GM18511 (cell line): Measurements from ENCODE around the gene PLEK2.
A peak's percentile ranks its signal among the peaks of the same experiment; 100 is the strongest.
"Not testable (repeated sequence)": the region's sequence is repeated elsewhere in the genome, so short reads cannot be mapped to it uniquely, and the experiment has no call there.

Experiments
- ATAC-seq: cut with Tn5 transposase; IDR thresholded peaks from one replicate; pipeline ENCODE4 v1.9.1; 2021; ENCODE audit warnings: mild to moderate bottlenecking, moderate library complexity; ENCODE audit not compliant: unreplicated experiment

The PLEK2 gene

DNA sequence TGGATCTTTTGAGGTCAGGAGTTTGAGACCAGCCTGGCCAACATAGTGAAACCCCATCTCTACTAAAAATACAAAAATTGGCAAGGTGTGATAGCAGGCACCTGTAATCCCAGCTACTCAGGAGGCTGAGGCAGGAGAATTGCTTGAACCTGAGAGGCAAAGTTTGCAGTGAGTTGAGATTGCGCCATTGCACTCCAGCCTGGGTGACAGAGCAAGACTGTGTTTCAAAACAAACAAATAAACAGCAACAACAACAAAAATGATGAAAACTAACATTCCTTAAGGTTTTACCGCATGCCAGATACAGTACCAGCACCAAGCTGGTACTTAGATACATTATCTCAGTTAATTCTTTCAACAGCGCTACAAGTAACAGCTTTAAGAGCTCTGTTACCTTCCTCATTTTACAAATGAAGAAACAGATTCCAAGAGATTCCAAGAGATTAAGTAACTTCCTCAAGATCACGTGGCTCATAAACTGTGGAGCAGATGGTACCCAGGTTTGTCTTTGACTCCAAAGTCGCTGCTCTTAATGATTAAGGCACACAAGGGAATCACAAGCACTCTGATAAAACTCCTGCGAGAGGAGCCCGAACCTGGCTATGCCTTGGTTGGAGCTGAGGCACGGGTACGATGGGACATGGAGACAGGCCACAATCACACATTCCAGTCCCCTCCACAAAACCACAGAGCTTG lies 17.7 kb upstream of the PLEK2 start:
- ATAC-seq, result no peak

DNA sequence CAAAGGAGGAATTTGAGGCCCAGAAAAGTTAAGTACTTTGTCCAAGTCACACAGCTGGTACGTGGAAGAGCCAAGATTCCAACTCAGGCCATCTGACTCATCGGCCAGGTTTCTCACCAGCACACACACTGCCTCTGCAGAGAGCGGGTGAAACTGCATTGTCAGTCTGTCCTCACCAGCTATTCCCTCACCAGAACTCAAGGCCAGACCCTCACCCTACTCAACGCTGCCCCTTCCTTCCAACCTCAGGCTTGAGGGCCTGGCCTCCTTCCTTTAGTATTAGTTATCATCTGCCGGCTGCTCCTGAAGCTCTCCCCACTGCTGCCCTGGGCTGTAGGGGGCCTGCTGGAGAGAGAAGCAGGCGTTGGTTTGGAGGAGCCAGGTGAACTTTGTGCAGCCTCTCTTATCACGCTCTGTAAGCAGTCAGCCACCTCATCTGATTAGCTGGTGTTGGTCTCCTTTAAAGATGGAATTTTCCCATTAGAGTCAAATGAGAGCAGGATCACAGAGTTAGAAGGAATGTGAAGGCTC lies 16.6 kb upstream of the PLEK2 start:
- ATAC-seq, result no peak

DNA sequence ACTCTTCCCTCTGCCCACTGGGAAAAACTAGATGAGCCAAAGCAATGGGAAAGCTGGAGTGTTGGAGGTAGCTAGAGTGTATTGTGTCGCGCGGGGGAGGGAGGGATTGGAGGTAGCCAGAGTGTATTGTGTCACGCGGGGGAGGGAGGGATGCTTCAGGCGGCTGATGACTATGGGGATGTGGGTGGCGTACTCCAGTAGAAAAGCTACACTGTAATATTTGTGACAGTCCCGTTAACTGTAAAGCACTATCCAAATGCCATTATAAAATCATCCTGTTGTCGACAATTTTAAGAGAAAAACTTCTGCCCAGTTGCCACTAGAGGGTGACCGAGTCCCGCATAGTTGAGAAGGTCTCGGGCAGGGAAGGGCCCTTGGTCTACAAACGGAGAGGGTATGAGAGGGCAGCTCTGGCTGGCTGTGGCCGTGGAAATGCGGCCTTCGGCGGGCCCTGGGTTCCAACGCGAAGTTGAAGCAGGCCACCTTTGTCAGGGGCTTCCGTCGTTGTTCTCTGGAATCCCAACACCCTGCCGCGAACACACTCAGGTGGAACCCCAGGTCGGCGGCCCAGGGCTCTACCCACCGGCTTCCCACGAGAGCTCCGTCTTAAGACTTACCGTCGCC lies 15.1 kb upstream of the PLEK2 start:
- peak; percentile 70 for ATAC-seq

DNA sequence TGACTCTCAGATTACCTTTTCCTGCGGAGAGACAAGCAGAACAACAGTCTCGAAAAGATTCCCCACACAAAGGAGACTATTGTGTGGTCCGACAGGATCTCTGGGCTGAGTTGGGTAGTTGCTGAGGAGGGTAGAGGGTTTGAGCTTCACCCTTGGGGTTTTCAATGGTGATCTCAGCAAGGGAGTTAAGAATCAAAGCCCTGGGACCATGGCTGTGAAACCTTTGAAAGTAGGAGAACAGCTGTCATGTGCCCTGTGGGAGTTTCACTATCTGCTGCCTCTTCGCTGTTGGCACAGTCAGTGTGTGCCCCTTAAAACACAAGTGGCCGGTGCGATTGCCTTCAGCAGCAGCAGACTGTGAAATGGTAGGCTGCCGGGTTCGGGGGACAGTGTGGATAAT lies 14.2 kb upstream of the PLEK2 start:
- no peak for ATAC-seq

DNA sequence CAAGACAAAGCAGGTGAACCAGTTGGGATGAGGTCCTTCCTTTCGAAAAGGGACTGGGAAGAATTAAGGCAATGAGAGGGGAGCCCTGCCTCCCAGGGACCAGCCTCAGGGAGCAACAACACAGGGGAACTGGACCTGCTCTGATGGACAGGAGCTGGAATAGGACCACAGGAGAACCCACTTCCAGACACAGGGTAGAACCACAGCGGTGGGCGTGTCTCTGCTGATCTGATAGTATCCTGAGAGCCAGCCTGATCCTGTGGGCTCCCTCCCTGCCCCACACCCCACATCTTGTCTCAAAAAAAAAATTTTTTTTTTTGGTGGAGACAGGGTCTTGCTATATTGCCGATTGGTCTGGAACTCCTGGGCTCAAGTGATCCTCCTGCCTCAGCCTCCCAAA lies 13.6 kb upstream of the PLEK2 start:
- no peak for ATAC-seq

DNA sequence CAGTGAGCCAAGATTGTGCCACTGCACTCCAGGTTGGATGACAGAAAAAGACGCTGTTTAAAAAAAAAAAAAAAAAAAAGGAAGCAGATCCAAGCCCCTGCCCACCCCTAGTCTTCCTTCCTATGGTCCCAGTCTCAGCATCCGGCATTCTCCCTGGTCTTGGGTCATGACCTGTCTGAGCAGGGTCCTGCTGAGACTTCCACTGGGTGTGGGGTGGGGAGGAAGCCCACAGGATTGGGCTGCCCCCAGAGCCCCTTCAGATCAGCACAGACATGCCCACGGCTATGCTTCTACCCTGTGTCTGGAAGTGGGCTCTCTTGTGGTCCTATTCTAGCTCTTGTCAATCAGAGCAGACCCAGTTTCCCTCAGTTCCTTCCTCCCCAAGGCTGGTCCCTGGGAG lies 12.6 kb upstream of the PLEK2 start:
- ATAC-seq, result no peak

DNA sequence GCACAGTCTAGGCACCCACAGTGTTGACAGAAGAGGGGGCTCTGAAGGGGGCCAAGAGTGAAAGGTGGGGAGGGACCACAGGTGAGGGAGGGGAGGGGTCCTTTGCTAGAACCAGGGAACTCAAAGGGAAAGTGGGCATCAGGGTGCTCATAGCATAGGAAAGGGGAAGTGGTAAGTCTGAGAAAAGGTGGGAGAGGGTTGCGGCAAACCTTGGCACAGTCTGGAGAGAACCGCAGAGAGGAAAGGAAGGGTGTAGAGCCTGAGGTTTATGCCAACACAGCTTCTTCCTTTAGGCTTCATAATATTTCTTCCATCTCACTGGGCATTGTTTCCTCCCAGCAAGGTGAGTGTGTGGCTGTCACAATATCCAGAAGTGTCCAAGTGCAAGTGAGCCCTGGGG lies 11.5 kb upstream of the PLEK2 start:
- ATAC-seq, result no peak

DNA sequence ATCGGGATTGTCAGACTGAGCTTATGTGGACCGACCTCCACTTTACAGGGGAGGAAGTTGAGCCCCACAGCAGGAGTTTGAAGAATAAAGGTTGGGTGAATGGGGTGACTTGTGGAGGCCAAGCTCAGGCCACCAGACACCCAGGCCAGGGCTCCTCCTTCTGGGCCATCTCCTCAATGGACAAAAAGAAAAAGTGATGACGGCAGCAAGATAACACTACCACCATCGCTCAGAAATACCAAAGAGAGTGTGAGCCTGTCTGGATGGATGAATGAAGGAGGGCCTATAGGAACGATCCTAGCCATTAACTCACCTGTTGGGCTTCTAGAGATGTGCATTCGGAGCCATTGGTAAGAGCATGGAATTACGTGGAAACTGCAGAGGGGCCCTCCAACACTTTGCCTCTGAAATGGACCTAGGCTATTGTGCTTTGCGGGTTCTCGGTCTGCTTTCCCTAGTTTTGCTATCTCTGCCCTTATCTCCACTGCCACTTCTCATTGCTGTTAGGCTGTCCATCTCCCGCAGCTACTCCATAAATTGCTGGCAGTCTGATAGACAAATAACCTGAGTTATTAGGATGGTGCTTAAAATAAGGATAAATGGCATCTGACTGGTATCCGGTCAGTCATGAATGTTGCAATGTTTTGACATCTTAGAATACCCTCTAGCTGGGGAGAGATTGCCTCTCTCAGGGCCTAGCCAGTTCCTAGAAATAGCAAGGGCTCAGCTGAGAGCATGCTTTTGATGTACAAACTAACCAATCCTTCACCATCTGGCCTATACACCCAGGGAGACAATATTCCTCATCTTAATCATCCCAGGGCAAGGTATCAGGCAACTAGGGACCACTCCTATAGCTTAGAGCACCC lies 9.6 kb upstream of the PLEK2 start:
- ATAC-seq, result no peak

DNA sequence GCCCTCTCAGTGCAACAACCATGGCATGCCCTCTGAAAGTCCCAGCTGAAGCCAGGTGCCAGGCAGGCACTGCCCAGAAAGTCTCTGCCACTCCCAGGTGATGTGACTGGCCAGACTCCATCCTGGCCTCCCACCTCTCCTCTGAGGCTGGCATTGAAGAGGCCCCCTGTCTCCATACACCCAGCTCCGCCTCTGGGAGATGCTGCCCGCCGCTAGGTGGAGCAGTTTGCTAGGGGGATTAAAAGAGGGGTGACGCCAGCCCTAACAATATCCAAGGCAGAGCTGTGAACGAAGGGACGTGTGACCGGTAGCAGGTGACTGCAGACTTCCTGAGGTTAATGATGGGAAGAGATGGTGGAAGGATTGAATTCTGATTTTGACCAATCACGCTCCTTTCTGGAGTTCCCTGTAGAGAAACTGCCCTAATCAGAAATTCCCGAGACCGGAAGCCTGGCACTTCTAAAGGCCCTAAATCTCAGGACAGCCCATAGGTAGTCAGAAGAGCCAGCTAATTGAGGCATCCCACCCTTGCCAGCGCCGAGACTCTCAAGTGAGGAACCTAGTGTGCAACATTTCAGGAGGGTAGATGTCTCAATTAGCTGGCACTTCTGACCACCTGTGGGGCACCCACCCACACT lies 8.3 kb upstream of the PLEK2 start:
- no peak for ATAC-seq

DNA sequence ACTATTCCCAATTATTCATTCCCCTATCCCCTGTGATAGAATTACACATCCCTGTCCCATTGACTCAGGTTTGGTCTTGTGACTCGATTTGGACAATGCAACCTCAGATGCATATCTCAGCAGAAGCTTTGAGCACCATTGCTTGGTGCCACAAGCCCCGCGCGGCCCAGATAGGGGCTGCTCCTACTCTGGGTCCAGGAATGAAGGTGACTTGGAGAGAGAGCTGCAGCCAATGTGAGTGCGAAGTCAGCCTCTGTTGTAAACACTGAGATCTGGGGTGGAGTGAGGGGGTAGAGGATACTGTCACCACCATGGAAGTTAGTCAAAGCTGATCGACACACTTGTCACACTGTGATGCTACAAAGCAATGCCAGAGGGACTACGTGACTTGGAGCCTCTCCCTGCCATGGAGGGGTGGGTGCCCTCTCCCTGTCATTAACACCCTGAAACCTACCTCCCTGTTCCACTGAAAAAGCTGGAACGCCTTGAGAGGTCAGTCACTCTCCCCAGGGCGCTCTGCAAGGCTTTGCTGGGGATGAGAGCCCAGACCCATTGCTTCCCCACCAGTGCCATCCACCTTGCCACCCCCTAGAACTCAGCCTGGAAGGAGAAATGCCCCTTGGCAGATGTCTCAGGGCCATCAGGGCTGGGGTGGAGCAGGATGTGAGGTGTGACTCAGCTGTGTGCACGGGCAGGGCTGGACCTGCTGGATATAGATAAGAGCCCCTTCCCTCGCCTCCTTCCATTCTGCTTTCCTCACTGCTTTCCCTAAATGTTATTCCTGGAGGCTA lies 6.6 kb upstream of the PLEK2 start:
- ATAC-seq, result no peak

DNA sequence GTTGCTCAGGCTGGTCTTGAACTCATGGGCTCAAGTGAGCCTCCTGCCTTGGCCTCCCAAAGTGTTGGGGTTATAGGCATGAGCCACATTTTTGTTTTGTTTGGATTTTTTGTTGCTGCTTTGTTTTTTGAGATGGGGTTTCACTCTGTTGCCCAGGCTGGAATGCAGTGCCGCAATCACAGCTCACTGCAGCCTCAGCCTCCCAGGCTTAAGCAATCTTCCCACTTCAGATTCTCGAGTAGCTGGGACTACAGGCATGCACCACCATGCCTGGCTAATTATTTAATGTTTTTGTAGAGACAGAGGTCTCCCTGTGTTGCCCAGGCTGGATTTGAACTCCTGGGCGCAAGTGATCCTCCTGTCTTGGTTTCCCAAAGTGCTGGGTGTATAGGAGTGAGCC lies 5.7 kb upstream of the PLEK2 start:
- ATAC-seq, result no peak

DNA sequence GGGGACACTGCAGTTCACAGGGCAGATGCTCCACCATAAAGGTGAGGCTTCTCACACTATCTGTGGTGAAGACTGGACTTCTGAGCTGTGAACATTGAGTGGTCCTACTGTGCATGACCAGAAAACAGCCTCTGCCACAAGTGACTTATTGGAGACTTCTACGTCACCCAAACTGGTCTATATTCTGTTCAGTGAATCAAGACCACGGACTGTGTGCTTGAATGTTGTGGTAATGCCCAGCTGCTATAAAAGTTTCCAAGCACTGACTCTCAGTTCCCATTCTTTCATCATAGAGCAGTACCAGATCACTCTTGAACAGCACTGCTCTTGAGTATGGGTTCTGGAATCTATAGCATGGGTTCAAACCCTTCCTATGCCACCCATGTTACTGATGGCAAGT lies 4.8 kb upstream of the PLEK2 start:
- ATAC-seq, result no peak

DNA sequence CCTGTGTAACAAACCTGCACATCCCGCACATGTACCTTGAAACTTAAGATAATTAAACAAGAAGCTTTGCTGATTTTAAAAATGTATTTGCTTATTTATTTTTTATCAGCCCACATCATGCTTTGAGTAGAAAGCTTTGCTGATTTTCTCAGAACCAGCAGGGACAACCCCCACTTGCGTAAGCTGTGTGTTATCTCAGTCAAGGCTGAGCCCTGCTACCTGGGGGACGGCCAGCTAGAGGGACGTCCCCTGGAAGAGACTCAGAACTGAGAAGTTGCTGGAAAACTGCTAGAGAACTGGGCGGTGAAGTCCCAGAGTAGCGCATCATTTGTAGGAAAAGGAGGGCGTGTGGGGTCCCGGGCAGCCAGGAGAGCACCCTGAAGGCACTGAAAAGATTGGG lies 4.1 kb upstream of the PLEK2 start:
- no peak for ATAC-seq

DNA sequence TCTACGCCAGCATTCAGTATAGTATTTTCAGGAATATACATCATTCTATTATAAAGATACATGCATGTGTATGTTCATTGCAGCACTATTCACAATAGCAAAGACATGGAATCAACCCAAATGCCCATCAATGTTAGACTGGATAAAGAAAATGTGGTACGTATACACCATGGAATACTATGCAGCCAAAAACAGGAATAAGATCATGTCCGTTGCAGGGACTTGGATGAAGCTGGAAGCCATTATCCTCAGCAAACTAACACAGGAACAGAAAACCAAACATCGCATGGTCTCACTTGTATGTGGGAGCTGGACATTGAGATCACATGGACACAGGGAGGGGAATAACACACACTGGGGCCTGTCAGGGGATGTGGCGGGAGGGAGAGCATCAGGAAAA lies 3.6 kb upstream of the PLEK2 start:
- not testable (repeated sequence) for ATAC-seq

DNA sequence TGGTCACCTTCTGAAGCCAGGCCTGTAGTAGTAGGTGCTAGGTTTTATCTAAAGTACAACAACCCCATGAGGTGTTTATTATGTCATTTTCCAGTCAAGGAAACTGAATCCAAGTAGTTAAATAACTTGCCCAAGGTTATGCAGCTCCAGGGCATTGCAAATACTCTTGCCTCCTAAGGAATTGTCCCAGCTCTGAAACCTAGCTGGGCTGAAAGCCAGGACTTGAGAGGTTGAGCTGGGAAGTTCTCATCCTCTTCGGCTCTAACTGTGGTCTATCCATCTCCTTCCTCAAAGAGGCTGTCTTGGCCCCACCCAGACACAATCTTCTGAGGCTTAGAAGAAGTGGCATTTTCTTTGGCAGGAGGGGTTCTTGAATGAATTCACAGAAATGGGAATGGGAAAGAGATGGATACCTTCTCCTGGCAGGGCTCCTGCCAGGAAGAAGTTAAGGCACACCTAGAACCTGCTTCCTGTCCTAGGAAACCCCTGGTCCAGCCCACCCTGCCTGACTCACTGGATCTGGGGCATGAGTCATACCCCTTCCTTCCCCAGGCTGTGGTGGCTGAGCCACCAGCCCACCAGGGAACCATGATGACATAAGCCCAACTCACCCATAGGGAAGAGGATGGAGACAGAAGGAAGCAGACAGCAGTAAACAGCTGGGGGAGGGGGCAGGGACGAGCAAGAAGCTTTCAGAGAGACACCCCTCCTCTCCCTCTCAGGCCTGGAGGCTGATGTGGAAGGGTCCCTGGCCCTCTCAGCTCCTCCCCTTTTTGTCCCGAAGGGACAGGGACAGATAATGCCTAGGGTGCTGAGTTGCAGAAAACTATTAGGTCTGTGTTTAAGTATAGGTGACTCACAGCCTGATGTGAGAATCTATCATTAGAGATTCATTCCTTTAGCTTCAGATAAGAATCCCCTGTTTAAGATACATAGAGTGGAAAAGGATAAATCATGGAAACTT lies 2.1 kb upstream of the PLEK2 start:
- ATAC-seq, result no peak

DNA sequence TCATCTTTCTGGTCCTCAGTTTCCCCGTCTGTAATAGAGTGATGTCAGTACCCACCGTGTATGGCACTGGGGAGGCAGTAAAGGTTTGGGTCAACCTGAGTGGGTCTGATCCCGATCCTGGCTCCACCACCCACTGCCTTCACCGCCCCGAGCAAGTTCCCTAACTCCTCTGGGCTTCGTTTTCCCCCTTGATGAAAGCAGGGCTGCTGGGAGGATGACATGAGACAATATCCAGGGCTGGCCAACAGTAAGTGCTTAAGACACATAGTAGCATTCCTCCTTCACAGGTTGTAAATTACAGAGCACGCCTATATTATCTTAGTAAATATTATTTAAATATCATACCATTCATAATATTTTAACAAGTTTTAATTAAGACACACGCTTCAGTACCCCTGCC lies 595 bp downstream of the PLEK2 start:
- no peak for ATAC-seq

DNA sequence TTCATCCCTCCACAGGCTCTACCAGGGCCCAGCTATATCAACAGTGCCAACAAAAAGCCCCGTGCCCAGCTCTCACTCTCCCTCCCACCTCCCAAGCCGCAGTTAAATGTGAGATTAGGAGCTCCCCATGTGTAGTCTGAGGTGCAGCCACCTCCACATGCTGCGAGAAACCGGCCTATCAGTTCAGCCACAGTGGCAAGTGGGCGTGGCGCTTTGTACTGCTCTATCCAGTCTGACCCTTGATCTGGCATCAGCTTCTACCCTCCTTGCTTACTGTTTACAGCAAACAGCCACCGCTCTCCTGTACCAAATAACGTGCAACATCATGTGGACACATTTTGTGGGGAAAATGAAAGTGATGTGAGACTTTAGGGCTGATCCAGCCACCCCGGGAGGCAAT lies 1.7 kb downstream of the PLEK2 start:
- ATAC-seq, result no peak

DNA sequence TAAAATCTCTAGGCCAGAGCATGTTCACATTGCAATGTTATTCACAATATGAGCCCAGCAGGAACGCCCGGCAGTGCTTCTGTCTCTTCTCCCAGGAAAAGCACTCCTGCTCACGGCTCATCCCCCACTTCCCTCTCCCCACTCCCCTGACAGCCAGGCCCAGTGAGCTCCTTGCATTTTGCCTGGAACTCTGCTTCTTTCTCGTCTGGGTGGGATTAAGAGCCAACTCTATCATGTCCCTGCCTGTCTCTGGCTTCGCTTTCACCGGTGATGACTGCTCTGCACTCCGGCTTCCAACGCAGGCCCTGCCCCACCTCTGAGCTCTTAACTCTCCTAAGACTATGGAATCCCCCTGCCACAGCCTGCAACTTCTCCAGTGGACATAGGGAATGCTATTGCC lies 2.5 kb downstream of the PLEK2 start:
- no peak for ATAC-seq

DNA sequence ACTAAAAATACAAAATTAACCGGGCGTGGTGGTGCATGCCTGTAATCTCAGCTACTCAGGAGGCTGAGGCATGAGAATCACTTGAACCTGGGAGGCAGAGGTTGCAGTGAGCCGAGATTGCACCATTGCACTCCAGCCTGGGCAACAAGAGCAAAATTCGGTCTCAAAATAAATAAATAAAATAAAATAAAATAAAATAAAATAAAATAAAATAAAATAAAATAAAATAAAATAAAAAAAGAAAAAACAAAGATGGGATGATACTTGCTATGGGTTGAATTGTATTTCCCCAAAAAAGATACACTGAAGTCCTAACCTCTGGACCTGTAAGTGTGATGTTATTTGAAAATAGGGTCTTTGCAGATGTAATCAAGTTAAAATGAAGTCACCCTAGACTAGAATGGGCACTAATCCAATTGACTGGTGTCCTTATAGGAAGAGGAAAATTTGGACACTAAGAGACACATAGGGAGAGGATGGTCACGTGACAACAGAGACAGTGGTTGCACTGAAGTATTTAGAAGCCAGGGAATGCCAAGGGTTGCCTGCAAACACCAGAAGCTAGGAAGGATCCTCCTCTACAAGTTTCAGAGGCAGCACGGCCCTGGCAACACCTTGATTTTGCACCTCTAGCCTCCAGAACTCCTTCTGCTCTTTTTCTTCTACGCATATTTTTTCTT lies 3.7 kb downstream of the PLEK2 start:
- not testable (repeated sequence) for ATAC-seq
